ENCODE measurements around the gene MAEL.

Gene MAEL

GRCh38 chr1:166988974-166989515 lies at the start of gene MAEL:
MAEL (plus strand) TSS chr1:166989280; CDS start chr1:166989353, 73 bp downstream.
- peaks cover 7% of the 10 kb centered on the region; the same call in 1 of the 2 replicates for H3K9me3 ChIP-seq
- H4K20me1 ChIP-seq, result no peaks in the 10 kb centered on the region
- H3K4me1 ChIP-seq, result no peaks in the 10 kb centered on the region
- H3K27me3 ChIP-seq, result no peaks in the 10 kb centered on the region
- no peak within 1 kb of the TSS for H3K4me3 ChIP-seq
- H3K27ac ChIP-seq, result no peak within 1 kb of the TSS
- no peaks in the 10 kb centered on the region for H3K36me3 ChIP-seq
- no peak within 1 kb of the TSS for H3K4me2 ChIP-seq
- TF ChIP-seq Cebpa-rat (IDR thresholded peaks at IDR 0.05), result peak; percentile 88
- H3K9ac ChIP-seq, result no peak within 1 kb of the TSS

- H3K36me3 ChIP-seq, result no peaks in the 10 kb centered on the region
- no peak overlapping the region for H3K27ac ChIP-seq
- H3K9me3 ChIP-seq, result no peaks in the 10 kb centered on the region
- no peak for TF ChIP-seq Cebpa-rat (IDR thresholded peaks at IDR 0.05)
- no peaks in the 10 kb centered on the region for H3K27me3 ChIP-seq
- H3K4me2 ChIP-seq, result peak overlapping the region; percentile 36
- no peak overlapping the region for H3K4me3 ChIP-seq
- H3K4me1 ChIP-seq, result peaks cover 26% of the 10 kb centered on the region
- H4K20me1 ChIP-seq, result no peaks in the 10 kb centered on the region
- no peak overlapping the region for H3K9ac ChIP-seq
These were observed 49.2 kb upstream of the MAEL start for GRCh38 chr1:166939741-166940375.

- H3K9ac ChIP-seq, result no peak overlapping the region
- no peaks in the 10 kb centered on the region for H3K36me3 ChIP-seq
- TF ChIP-seq Cebpa-rat (IDR thresholded peaks at IDR 0.05), result no peak
- no peaks in the 10 kb centered on the region for H4K20me1 ChIP-seq
- peak overlapping the region; percentile 39; the same call in 1 of the 2 replicates for H3K27ac ChIP-seq
- no peak overlapping the region for H3K4me3 ChIP-seq
- no peaks in the 10 kb centered on the region for H3K9me3 ChIP-seq
- H3K4me1 ChIP-seq, result peaks cover 60% of the 10 kb centered on the region
- peak overlapping the region; percentile 71 for H3K4me2 ChIP-seq
- no peaks in the 10 kb centered on the region for H3K27me3 ChIP-seq
These were observed 44.7 kb upstream of the MAEL start for GRCh38 chr1:166944186-166944967.

DNA sequence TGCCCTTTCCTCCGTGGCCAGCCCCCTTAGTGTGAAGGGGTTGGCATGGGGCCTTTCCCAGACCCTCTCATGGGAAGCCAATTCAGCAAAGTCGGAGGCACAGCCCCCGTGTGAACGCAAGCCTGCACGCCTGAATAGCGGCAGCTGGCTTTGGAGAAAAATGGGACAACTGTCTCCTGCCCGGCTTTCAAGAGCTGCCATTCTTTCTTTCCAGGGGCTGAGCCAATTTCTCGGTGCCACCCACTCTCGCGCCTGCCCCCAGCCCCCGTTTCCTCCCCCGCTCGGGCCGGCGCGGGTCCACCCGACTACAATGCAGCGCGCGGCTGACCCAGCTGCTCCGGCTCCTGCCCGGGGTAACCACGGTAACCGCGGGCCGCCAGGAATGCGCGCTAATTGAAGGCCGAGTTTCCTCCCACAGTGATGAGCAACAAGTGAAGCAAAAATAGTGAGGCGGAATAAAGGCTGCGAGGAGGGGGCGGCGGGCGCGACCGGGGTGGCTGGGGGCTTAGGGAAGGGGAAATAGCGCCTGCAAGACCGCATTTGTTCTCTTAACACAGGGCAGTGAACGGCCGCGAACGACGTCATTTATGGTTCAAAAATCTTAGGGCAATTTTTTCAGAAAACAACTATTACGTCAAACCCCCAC lies 41.6 kb upstream of the MAEL start:
- Histone ChIP-seq H3K9ac (peak overlapping the region; percentile 8; the same call in 1 of the 2 replicates), H3K27ac (peak overlapping the region; percentile 3; the same call in 1 of the 2 replicates), H3K36me3 (no peaks in the 10 kb centered on the region), H3K27me3 (no peaks in the 10 kb centered on the region), H3K4me3 (peak overlapping the region; percentile 60), H3K4me1 (peaks cover 58% of the 10 kb centered on the region), H4K20me1 (no peaks in the 10 kb centered on the region), H3K9me3 (no peaks in the 10 kb centered on the region), H3K4me2 (peak overlapping the region; percentile 87)
- no peak for TF ChIP-seq Cebpa-rat (IDR thresholded peaks at IDR 0.05)

GRCh38 chr1:166948856-166949350 lies 40.2 kb upstream of the MAEL start:
- Histone ChIP-seq H3K27me3 (no peaks in the 10 kb centered on the region), H3K4me1 (peaks cover 54% of the 10 kb centered on the region)

DNA sequence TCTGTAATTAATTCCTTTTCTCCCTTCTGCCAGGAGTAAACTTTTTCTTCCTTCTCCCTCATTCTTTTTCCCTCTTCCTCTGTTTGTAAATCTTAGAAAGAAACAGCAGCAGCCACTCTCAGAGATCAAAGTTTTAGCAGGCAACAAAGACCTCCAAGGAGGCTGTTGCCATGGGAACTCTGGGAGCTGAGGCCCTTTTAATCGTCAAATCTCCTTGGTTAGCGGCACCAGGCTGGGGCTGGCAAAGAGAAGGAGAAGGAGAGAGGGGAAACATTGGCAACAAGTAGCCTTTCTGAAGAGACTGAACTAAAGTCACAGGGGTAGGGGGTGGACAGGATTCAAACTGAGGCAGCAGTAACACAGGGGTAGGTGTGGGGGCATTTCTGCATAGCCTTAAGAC lies 38.9 kb upstream of the MAEL start:
- Histone ChIP-seq H3K4me2 (0 out of 2 replicates have a peak overlapping the region, but pooled peaks have one; percentile 0), H3K4me3 (no peak overlapping the region), H3K27me3 (no peaks in the 10 kb centered on the region), H3K9me3 (no peaks in the 10 kb centered on the region), H3K4me1 (peaks cover 41% of the 10 kb centered on the region), H3K36me3 (no peaks in the 10 kb centered on the region), H3K9ac (no peak overlapping the region), H4K20me1 (no peaks in the 10 kb centered on the region), H3K27ac (no peak overlapping the region)
- no peak for TF ChIP-seq Cebpa-rat (IDR thresholded peaks at IDR 0.05)

More at GRCh38 chr1:166948856-166949350, 40.2 kb upstream of the MAEL start:
- Histone ChIP-seq H3K36me3 (no peaks in the 10 kb centered on the region), H3K27ac (no peak overlapping the region), H3K9ac (no peak overlapping the region), H3K4me2 (no peak overlapping the region), H3K9me3 (no peaks in the 10 kb centered on the region), H4K20me1 (no peaks in the 10 kb centered on the region), H3K4me3 (no peak overlapping the region)
- TF ChIP-seq Cebpa-rat (IDR thresholded peaks at IDR 0.05), result no peak

- Histone ChIP-seq H3K9me3 (no peaks in the 10 kb centered on the region), H4K20me1 (no peaks in the 10 kb centered on the region), H3K4me2 (no peak overlapping the region), H3K27ac (no peak overlapping the region), H3K9ac (no peak overlapping the region), H3K4me3 (no peak overlapping the region), H3K27me3 (no peaks in the 10 kb centered on the region), H3K36me3 (no peaks in the 10 kb centered on the region), H3K4me1 (peaks cover 32% of the 10 kb centered on the region)
- no peak for TF ChIP-seq Cebpa-rat (IDR thresholded peaks at IDR 0.05)
These were observed 38.0 kb upstream of the MAEL start for GRCh38 chr1:166951050-166951449.

- Histone ChIP-seq H3K9me3 (no peaks in the 10 kb centered on the region), H3K4me3 (no peak overlapping the region), H3K4me1 (peaks cover 24% of the 10 kb centered on the region), H3K36me3 (no peaks in the 10 kb centered on the region), H3K27me3 (no peaks in the 10 kb centered on the region), H3K27ac (no peak overlapping the region), H3K9ac (no peak overlapping the region), H3K4me2 (no peak overlapping the region), H4K20me1 (no peaks in the 10 kb centered on the region)
- TF ChIP-seq Cebpa-rat (IDR thresholded peaks at IDR 0.05), result no peak
These were observed 36.9 kb upstream of the MAEL start for GRCh38 chr1:166952002-166952746.

- TF ChIP-seq Cebpa-rat (IDR thresholded peaks at IDR 0.05), result no peak
- H3K36me3 ChIP-seq, result no peaks in the 10 kb centered on the region
- no peaks in the 10 kb centered on the region for H3K9me3 ChIP-seq
- no peak overlapping the region for H3K9ac ChIP-seq
- H3K4me2 ChIP-seq, result no peak overlapping the region
- no peak overlapping the region for H3K27ac ChIP-seq
- H3K4me3 ChIP-seq, result no peak overlapping the region
- no peaks in the 10 kb centered on the region for H3K27me3 ChIP-seq
- no peaks in the 10 kb centered on the region for H4K20me1 ChIP-seq
- H3K4me1 ChIP-seq, result peaks cover 10% of the 10 kb centered on the region
These were observed 35.6 kb upstream of the MAEL start for GRCh38 chr1:166953491-166953890.
